Activated CD8-positive, alpha-beta memory T cell treated with anti-CD3 and anti-CD28 coated beads for 36 hours (primary cell): ENCODE measurements around the gene DAB2IP. TPM values are rescaled to one million over a fixed set of nuclear protein-coding genes. Genes with fewer than 3 reads are reported as not detected.
"Not testable (repeated sequence)": the region's sequence is repeated elsewhere in the genome, so short reads cannot be mapped to it uniquely, and the experiment has no call there.

Experiments used
- CTCF ChIA-PET: fragments of 350-600 bp; sonication (Branson Sonifier 250); formaldehyde crosslinking; loops from one replicate; lab custom pipeline; 2021; ENCODE audit warnings: antibody characterized with exemption; lab: Charles Lee
- POLR2A ChIA-PET: fragments of 350-600 bp; sonication (Branson Sonifier 250); formaldehyde crosslinking; loops from one replicate; lab custom pipeline; 2021; ENCODE audit warnings: antibody characterized with exemption; lab: Charles Lee
- total RNA-seq, 2 experiments: library from RNA; stranded (reverse); gene quantifications; one replicate each; pipeline ENCODE4 v1.2.3, GENCODE V29; 2021

DAB2IP gene
- total RNA-seq, 2 experiments from 2014 or later = 0.08 to 0.38 TPM

GRCh38 chr9:121622387-121623203 is 28.8 kb upstream of the DAB2IP start:
- CTCF ChIA-PET = interaction anchor here (0.6 to 0.7 kb wide), 2 partner anchors 44 to 529 kb away, joined by 3 read pairs; no protein-coding TSS in a partner anchor
- POLR2A ChIA-PET = no interaction called here

GRCh38 chr9:121623430-121623829 is 28.0 kb upstream of the DAB2IP start:
- CTCF ChIA-PET = not testable (repeated sequence)

GRCh38 chr9:121625590-121625989 is 25.8 kb upstream of the DAB2IP start:
- ChIA-PET POLR2A (no interaction called here), CTCF (no interaction called here)

More at GRCh38 chr9:121623430-121623829, 28.0 kb upstream of the DAB2IP start:
- POLR2A ChIA-PET = not testable (repeated sequence)

- ChIA-PET CTCF (interaction anchor here (0.7 kb wide), 1 partner anchor 77 kb away, joined by 3 read pairs; no protein-coding TSS in a partner anchor), POLR2A (no interaction called here)
These were observed 25.4 kb upstream of the DAB2IP start for GRCh38 chr9:121626012-121626411.

- ChIA-PET CTCF (no interaction called here), POLR2A (no interaction called here)
These were observed 24.0 kb upstream of the DAB2IP start for GRCh38 chr9:121627427-121627826.

GRCh38 chr9:121628401-121628800 is 23.0 kb upstream of the DAB2IP start:
- ChIA-PET POLR2A (no interaction called here), CTCF (no interaction called here)

GRCh38 chr9:121631115-121631514 is 20.3 kb upstream of the DAB2IP start:
- CTCF ChIA-PET = no interaction called here
- POLR2A ChIA-PET = no interaction called here

- ChIA-PET POLR2A (interaction anchor here (0.6 kb wide), 2 partner anchors 316 to 1258 kb away, joined by 3 to 4 read pairs; no protein-coding TSS in a partner anchor), CTCF (no interaction called here)
These were observed 19.4 kb upstream of the DAB2IP start for GRCh38 chr9:121631978-121632418.

- CTCF ChIA-PET = no interaction called here
- POLR2A ChIA-PET = no interaction called here
These were observed 18.2 kb upstream of the DAB2IP start for GRCh38 chr9:121633119-121633714.

GRCh38 chr9:121633736-121634135 is 17.7 kb upstream of the DAB2IP start:
- ChIA-PET POLR2A (no interaction called here), CTCF (no interaction called here)

- CTCF ChIA-PET = no interaction called here
These were observed 16.8 kb upstream of the DAB2IP start for GRCh38 chr9:121634329-121635261.

GRCh38 chr9:121635300-121635876 is 16.0 kb upstream of the DAB2IP start:
- POLR2A ChIA-PET = no interaction called here
- CTCF ChIA-PET = no interaction called here

More at GRCh38 chr9:121634329-121635261, 16.8 kb upstream of the DAB2IP start:
- POLR2A ChIA-PET = no interaction called here

GRCh38 chr9:121636341-121636865 is 15.0 kb upstream of the DAB2IP start:
- ChIA-PET CTCF (no interaction called here), POLR2A (no interaction called here)

- ChIA-PET POLR2A (no interaction called here), CTCF (no interaction called here)
These were observed 14.3 kb upstream of the DAB2IP start for GRCh38 chr9:121636978-121637712.

- ChIA-PET CTCF (no interaction called here), POLR2A (no interaction called here)
These were observed 13.7 kb upstream of the DAB2IP start for GRCh38 chr9:121637713-121638220.

- CTCF ChIA-PET = no interaction called here
- POLR2A ChIA-PET = no interaction called here
These were observed 13.0 kb upstream of the DAB2IP start for GRCh38 chr9:121638399-121638798.

GRCh38 chr9:121638901-121639592 is 12.4 kb upstream of the DAB2IP start:
- POLR2A ChIA-PET = no interaction called here

GRCh38 chr9:121639619-121640018 is 11.8 kb upstream of the DAB2IP start:
- ChIA-PET POLR2A (no interaction called here), CTCF (interaction anchor here (1.0 kb wide), 1 partner anchor 19 kb away, joined by 3 read pairs; no protein-coding TSS in a partner anchor)

More at GRCh38 chr9:121638901-121639592, 12.4 kb upstream of the DAB2IP start:
- CTCF ChIA-PET = no interaction called here
